Measurements from ENCODE around the gene FAM111A.

DNA sequence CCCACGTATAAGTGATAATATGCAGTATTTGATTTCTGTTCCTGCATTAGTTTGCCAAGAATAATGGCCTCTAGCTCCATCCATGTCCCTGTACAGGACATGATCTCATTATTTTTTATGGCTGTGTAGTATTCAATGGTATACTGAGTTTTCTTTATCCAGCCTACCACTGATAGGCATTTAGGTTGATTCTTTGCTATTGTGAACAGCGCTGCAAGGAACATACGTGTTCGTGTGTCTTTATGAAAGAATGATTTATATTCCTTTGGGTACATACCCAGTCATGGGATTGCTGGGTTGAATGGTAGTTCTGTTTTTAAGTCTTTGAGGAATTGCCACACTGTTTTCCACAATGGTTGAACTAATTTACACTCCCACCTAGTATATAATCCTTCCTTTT is 1.5 kb upstream of the FAM111A start:
- TF ChIP-seq, protein P1, sequence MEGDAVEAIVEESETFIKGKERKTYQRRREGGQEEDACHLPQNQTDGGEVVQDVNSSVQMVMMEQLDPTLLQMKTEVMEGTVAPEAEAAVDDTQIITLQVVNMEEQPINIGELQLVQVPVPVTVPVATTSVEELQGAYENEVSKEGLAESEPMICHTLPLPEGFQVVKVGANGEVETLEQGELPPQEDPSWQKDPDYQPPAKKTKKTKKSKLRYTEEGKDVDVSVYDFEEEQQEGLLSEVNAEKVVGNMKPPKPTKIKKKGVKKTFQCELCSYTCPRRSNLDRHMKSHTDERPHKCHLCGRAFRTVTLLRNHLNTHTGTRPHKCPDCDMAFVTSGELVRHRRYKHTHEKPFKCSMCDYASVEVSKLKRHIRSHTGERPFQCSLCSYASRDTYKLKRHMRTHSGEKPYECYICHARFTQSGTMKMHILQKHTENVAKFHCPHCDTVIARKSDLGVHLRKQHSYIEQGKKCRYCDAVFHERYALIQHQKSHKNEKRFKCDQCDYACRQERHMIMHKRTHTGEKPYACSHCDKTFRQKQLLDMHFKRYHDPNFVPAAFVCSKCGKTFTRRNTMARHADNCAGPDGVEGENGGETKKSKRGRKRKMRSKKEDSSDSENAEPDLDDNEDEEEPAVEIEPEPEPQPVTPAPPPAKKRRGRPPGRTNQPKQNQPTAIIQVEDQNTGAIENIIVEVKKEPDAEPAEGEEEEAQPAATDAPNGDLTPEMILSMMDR (conservative IDR thresholded peaks at IDR 0.05; ENCODE audit: low read depth, low read length): no peak
- no peak for TF ChIP-seq EZH2 (IDR thresholded peaks at IDR 0.05; ENCODE audit: borderline replicate concordance, low read depth, low read length, poor library complexity, severe bottlenecking)

Measured in A673 (cell line).